ENCODE data around the gene MTPN. TPM values are rescaled to one million over a fixed set of nuclear protein-coding genes. Genes with fewer than 3 reads are reported as not detected.

The MTPN gene
- total and polyA plus RNA-seq, 2 donors (not counting 1 experiment from before 2014, with no cell fraction given), result 158 to 215 TPM

DNA sequence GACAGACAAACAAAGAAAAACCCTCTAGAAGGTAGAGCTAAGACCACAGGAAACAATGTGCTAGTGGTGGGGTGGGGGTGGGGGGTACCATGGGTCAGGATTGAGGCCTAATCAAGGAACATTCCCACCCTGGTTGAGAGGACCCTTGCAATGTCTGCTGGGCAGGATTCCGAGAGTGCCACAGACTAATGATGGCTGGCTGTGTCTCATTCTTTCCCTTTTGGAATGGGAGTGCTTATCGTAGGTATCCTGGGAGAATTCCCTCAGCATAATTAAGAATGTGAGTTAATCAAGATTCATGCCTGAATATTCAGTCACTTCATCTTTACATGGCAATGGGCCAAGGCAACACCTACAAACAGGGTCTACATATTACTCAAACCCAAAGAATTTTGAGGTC, 14.7 kb upstream of the MTPN start:
- Histone ChIP-seq H4K20me1 (ENCODE audit: control insufficient read depth, extremely low read depth, insufficient read depth, low read length) (no peaks in the 10 kb centered on the region), H2AFZ (ENCODE audit: low read length) (no peak overlapping the region), H3K36me3 (ENCODE audit: control insufficient read depth, insufficient read depth, low read length) (no peaks in the 10 kb centered on the region), H3K4me2 (ENCODE audit: extremely low read depth, insufficient read depth, low read length) (no peak overlapping the region), H3K79me2 (ENCODE audit: control insufficient read depth, insufficient read depth, low read length) (no peaks in the 10 kb centered on the region), H3K27ac (ENCODE audit: insufficient read depth, low read length) (no peak overlapping the region), H3K4me1 (ENCODE audit: control insufficient read depth, extremely low read depth, insufficient read depth, low read length) (no peaks in the 10 kb centered on the region), H3K9ac (ENCODE audit: insufficient read depth, low read length) (no peak overlapping the region), H3K4me3 (replicated peaks in 1 of 4; ENCODE audit: control extremely low read depth in 1 of 4, insufficient read depth in 1 of 4, low read depth in 3 of 4, low read length in 4 of 4) (no peak overlapping the region), H3K9me3 (ENCODE audit: control insufficient read depth, insufficient read depth, low read depth, low read length) (no peaks in the 10 kb centered on the region), H3K27me3 (ENCODE audit: control insufficient read depth, insufficient read depth, low read length) (no peaks in the 10 kb centered on the region)
- peak in 1 of 2 donors; percentile 46 for DNase-seq (ENCODE audit: low read depth in 2 of 2)
- TF ChIP-seq, protein P1, sequence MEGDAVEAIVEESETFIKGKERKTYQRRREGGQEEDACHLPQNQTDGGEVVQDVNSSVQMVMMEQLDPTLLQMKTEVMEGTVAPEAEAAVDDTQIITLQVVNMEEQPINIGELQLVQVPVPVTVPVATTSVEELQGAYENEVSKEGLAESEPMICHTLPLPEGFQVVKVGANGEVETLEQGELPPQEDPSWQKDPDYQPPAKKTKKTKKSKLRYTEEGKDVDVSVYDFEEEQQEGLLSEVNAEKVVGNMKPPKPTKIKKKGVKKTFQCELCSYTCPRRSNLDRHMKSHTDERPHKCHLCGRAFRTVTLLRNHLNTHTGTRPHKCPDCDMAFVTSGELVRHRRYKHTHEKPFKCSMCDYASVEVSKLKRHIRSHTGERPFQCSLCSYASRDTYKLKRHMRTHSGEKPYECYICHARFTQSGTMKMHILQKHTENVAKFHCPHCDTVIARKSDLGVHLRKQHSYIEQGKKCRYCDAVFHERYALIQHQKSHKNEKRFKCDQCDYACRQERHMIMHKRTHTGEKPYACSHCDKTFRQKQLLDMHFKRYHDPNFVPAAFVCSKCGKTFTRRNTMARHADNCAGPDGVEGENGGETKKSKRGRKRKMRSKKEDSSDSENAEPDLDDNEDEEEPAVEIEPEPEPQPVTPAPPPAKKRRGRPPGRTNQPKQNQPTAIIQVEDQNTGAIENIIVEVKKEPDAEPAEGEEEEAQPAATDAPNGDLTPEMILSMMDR (conservative IDR thresholded peaks at IDR 0.05 in 1 of 2, IDR thresholded peaks at IDR 0.05 in 1 of 2; ENCODE audit: low read depth in 1 of 2, low read length in 2 of 2), result no peak
- TF ChIP-seq EZH2 (IDR thresholded peaks at IDR 0.05; ENCODE audit: low read length, missing control alignments), result no peak

DNA sequence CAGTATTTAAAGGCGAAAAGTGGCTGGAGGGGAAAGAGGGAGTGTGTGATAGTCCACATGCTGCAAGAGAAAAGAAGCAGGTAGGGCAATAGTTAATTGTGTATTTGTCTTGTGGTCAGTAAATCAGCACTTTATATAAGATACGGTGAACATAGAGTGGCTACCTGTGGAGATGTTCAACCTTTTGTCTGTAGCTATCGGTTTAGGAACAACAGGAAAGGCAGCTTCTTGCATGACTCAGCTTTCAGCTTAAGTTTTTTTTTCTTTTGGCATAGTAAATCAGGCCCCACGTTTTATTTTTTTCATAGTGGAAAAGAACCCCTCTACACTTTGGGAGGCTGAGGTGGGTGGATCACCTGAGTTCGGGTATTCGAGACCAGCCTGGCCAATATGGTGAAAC, 14.2 kb upstream of the MTPN start:
- peak in 1 of 2 donors; percentile 9 for DNase-seq (ENCODE audit: low read depth in 2 of 2)
- Histone ChIP-seq H3K9me3 (ENCODE audit: control insufficient read depth, insufficient read depth, low read depth, low read length) (no peaks in the 10 kb centered on the region), H3K79me2 (ENCODE audit: control insufficient read depth, insufficient read depth, low read length) (no peaks in the 10 kb centered on the region), H3K9ac (ENCODE audit: insufficient read depth, low read length) (no peak overlapping the region), H3K4me3 (replicated peaks in 1 of 4; ENCODE audit: control extremely low read depth in 1 of 4, insufficient read depth in 1 of 4, low read depth in 3 of 4, low read length in 4 of 4) (no peak overlapping the region), H3K4me2 (ENCODE audit: extremely low read depth, insufficient read depth, low read length) (no peak overlapping the region), H2AFZ (ENCODE audit: low read length) (no peak overlapping the region), H3K27ac (ENCODE audit: insufficient read depth, low read length) (no peak overlapping the region), H4K20me1 (ENCODE audit: control insufficient read depth, extremely low read depth, insufficient read depth, low read length) (no peaks in the 10 kb centered on the region), H3K27me3 (ENCODE audit: control insufficient read depth, insufficient read depth, low read length) (no peaks in the 10 kb centered on the region), H3K4me1 (ENCODE audit: control insufficient read depth, extremely low read depth, insufficient read depth, low read length) (no peaks in the 10 kb centered on the region), H3K36me3 (ENCODE audit: control insufficient read depth, insufficient read depth, low read length) (no peaks in the 10 kb centered on the region)
- TF ChIP-seq, protein P1 (conservative IDR thresholded peaks at IDR 0.05 in 1 of 2, IDR thresholded peaks at IDR 0.05 in 1 of 2; ENCODE audit: low read depth in 1 of 2, low read length in 2 of 2), result no peak
- TF ChIP-seq EZH2 (IDR thresholded peaks at IDR 0.05; ENCODE audit: low read length, missing control alignments), result no peak

DNA sequence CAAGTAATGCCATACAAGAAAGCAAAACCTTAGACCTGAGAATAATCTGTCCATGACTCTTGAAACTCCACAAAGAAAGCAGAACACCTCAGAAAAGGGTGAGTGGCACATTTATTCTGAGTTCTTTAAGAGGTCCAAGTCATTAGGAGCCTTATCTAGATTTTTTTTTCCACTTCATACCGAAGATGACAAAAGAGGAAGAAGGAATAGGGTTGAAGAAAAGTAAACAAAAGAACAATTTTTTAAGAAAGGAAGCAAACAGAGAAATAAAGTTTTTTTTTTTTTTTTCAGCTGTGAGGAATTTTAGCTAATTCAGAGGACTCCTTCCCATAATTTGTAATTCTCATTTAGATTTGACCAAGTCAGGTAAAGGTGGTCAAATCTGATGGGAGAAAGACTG, 13.1 kb upstream of the MTPN start:
- TF ChIP-seq EZH2 (IDR thresholded peaks at IDR 0.05; ENCODE audit: low read length, missing control alignments), result no peak
- TF ChIP-seq, protein P1 (conservative IDR thresholded peaks at IDR 0.05 in 1 of 2, IDR thresholded peaks at IDR 0.05 in 1 of 2; ENCODE audit: low read depth in 1 of 2, low read length in 2 of 2), result no peak
- Histone ChIP-seq H3K36me3 (ENCODE audit: control insufficient read depth, insufficient read depth, low read length) (no peaks in the 10 kb centered on the region), H3K27ac (ENCODE audit: insufficient read depth, low read length) (no peak overlapping the region), H3K4me2 (ENCODE audit: extremely low read depth, insufficient read depth, low read length) (no peak overlapping the region), H3K4me1 (ENCODE audit: control insufficient read depth, extremely low read depth, insufficient read depth, low read length) (no peaks in the 10 kb centered on the region), H3K79me2 (ENCODE audit: control insufficient read depth, insufficient read depth, low read length) (no peaks in the 10 kb centered on the region), H3K4me3 (replicated peaks in 1 of 4; ENCODE audit: control extremely low read depth in 1 of 4, insufficient read depth in 1 of 4, low read depth in 3 of 4, low read length in 4 of 4) (no peak overlapping the region), H4K20me1 (ENCODE audit: control insufficient read depth, extremely low read depth, insufficient read depth, low read length) (no peaks in the 10 kb centered on the region), H3K27me3 (ENCODE audit: control insufficient read depth, insufficient read depth, low read length) (no peaks in the 10 kb centered on the region), H3K9me3 (ENCODE audit: control insufficient read depth, insufficient read depth, low read depth, low read length) (no peaks in the 10 kb centered on the region), H3K9ac (ENCODE audit: insufficient read depth, low read length) (no peak overlapping the region), H2AFZ (ENCODE audit: low read length) (no peak overlapping the region)
- no peak for DNase-seq (ENCODE audit: low read depth in 2 of 2)

All from fibroblast of lung (primary cell).